Middle frontal gyrus (tissue), 1 donor: ENCODE measurements around the gene ANO7.

Source experiments
- DNase-seq: peaks from one replicate; pipeline ENCODE4 v3.0.0-alpha.2; 2015; ENCODE audit warnings: low spot score; ENCODE audit errors: extremely low spot score

ANO7 gene

GRCh38 chr2:241157841-241158545 lies 30.5 kb upstream of the ANO7 start:
- DNase-seq: no peak

- no peak for DNase-seq
Observed at GRCh38 chr2:241158546-241158900, 30.0 kb upstream of the ANO7 start.

DNA sequence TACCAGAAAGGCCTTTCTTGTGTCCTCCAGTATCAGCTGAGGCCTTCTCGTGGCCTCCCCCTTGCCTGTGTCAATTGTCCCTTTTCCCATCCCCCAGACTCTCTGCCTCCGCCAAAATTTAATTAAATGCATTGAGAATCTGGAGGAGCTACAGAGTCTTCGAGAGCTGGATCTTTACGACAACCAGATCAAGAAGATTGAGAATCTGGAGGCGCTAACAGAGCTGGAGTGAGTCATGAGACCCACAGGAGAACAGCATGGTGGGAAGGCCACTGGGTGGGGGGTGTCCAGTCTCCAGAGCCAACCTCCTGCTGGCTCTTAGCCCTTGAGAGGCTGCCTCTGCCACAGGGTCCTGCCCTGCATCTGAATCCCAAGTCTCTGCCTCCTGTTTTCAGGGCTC lies 29.4 kb upstream of the ANO7 start:
- no peak for DNase-seq

DNA sequence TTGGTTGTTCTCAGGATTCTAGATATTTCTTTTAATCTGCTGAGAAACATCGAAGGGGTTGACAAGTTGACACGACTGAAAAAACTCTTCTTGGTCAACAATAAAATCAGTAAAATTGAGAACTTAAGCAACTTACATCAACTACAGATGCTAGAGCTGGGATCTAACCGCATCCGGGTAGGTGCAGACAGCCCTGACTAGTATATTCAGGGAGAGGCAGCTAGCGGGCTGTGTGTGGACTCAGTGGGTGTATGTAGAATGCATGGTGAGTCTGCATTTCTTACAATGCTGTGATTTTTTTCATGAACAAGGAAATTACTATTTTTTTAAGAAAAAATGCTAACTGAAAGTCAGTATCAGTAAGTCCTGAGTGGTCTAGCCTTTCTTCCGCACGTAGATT lies 28.2 kb upstream of the ANO7 start:
- DNase-seq: no peak

- peak; percentile 38 for DNase-seq
Observed at GRCh38 chr2:241161646-241162281, 26.7 kb upstream of the ANO7 start.

GRCh38 chr2:241163601-241164118 lies 24.8 kb upstream of the ANO7 start:
- no peak for DNase-seq

DNA sequence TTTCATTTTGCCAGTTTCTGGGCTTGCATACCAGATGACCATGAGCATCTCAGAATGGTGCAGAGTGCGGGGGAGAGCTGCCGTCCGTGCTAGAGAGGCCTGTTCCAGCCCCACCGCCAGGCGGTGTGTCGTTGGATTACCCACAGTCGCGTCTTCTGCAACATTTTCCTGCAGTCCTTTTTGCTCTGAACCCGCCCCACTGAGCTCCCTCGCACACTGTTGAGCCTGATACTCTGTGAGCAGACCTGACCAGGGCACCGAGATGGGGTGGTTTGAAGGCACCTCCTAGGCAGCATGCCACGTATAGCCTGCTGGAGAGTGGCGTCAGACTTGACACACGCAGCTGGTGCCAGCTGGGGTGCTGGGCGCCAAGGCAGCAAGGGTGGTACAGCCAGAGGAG lies 20.1 kb upstream of the ANO7 start:
- no peak for DNase-seq

- no peak for DNase-seq
Observed at GRCh38 chr2:241173557-241173956, 14.9 kb upstream of the ANO7 start.

- DNase-seq: no peak
Observed at GRCh38 chr2:241177526-241178334, 10.7 kb upstream of the ANO7 start.

- DNase-seq: no peak
Observed at GRCh38 chr2:241178961-241179360, 9.5 kb upstream of the ANO7 start.

DNA sequence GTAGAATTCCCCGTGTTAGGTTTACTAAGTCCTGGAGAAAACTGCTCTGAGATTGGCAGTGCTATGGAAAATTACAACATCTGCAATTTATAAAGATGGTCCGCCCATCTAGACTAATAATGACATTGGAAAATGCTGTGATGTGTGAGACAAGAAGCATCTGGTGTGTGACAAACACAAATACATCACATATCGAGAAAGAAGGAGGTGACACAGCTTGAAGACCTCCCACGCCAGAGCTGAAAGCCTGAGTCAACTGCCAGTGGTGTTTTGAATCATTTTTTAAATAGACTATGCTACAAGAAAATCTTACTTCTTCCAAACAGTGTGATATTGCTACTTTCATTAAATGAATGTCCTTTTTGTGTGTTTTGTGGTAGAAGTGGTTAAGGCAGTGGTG lies 8.6 kb upstream of the ANO7 start:
- peak; percentile 46 for DNase-seq

DNA sequence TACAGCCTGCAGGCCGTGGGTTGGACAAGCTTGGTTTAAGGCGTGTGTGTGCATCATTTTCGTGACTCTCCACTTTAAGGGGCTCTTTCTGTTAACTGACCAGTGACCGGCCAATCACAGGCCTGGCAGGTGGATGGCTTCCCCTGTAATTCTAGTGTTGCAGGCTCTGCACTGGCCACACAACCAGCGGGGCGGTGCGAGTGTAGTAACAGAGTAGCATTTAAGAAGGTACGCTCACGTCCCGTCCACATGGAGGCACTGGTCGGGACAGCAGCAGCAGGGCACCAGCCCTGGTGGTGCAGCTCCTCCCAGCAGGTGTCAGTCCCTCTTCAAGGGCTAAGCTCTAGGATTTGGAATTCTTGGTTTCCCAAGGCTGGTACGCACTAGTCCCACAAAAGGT lies 8.0 kb upstream of the ANO7 start:
- DNase-seq: no peak

DNA sequence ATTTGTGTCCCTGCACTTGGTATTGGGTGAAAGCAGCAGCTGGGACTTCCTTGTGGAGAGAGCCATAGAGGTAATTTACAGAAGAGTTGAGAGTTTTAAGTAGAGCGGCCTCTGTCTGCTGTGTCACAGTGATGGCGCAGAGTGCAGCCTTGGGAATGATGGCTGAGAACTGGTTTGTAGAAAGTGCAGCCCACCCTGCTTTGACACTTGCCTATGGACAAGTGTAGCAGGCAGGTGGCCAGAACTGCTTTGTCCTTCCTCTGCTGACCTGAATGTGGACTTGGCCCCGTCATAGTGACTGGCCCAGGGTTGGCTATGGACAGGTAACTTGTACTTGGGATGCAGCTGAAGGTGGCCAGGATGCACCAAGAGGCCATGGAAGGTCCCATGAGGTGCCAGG lies 6.4 kb upstream of the ANO7 start:
- no peak for DNase-seq

GRCh38 chr2:241182531-241183133 lies 5.8 kb upstream of the ANO7 start:
- no peak for DNase-seq

DNA sequence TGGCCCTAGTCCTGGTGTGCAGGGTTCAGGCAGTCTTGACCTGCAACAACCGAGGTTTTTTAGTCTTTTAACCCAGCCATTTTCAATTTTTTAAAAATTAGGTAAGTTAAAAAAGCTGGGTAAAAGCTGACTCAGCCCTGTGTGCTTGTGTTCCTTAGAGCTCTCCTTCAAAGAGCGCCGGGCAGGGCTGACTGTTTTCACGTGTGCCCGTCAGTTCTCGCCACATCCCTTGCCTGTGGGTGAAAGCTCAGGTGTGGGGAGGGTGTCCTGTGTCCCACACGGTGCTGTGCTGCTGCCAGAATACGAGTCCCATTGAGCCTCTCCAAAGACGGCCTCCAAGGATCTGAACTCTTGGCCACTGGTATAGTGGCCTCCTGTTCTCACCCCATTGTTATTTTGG lies 5.3 kb upstream of the ANO7 start:
- DNase-seq: no peak

DNA sequence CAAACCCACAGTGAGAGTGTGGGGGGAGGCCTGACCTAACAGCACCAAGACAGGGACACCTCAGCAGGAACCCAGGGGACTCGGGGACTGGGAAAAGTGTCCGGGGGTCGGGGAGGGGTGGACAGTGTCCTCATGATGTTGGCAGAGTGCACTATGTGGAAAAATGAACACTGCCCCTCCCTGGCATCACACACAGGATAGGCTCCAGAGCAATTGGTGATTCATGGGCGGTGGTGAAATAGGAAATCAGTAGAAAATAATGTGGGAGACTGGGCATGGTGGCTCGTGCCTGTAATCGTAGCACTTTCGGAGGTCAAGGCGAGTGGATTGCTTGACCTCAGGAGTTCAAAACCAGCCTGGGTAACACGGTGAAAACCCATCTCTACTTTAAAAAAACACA lies 3.6 kb upstream of the ANO7 start:
- DNase-seq: no peak

GRCh38 chr2:241185961-241186360 lies 2.5 kb upstream of the ANO7 start:
- no peak for DNase-seq

DNA sequence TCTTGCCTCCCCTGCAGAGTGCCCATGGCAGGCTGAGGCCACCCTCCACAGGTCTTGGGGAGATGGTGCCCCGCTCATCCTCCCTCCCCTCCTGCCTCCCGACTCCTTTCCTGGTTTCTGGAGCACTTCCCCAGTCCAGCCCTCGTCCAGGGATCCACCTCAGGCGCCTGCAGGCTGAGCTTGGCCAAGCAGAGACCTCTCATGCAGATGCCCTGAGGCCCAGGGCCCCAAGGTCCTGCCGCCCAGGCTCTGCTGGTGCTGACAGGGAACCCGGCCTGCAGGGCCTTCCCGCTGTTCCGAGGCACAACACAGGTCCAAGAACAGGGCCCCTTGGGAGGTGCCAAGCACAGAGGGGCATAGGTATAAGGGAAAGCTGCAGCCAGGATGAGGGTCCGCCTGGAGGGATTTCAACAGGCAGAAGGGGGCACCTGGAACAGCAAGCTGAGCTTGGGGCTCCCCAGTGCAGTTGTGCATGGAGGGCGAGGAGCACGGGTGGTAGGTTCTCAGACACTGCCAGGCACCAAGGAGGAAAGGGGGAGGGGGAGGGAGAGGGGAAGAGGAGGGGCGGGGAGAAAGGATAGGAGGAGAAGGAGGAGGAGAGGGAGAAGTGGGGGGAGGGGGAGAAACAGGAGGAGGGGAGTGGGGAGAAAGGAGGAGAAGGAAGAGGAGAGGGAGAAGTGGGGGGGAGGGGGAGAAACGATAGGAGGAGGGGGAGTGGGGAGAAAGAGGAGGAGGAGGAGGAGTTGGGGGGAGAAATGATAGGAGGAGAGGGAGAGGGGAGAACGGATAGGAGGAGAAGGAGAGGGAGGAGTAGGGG lies 1.2 kb upstream of the ANO7 start:
- DNase-seq: no peak

- no peak for DNase-seq
Observed at GRCh38 chr2:241187918-241188234, 601 bp upstream of the ANO7 start.

GRCh38 chr2:241189093-241189855 lies 797 bp downstream of the ANO7 start:
- DNase-seq: no peak

DNA sequence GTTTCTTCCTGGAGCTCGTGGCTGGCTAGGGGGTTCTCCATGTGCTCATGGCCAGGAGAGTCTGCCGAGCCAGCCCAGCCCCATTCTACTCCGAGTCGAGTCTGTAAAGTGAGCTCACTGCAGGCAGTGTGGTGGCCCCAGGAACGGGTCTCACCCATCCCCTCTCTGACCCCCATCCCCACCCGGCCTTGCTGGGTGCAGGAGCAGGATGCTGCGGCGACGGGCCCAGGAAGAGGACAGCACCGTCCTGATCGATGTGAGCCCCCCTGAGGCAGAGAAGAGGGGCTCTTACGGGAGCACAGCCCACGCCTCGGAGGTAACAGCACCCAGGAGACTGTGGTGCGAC lies 1.4 kb downstream of the ANO7 start:
- DNase-seq: no peak
